NOMO-1 treated with DMSO at 0.1 percent for 48 hours (cell line): ENCODE measurements around the gene YDJC.
"Not testable (repeated sequence)": the region's sequence is repeated elsewhere in the genome, so short reads cannot be mapped to it uniquely, and the experiment has no call there.

Experiments
- DNase-seq: peaks from one replicate; lab custom pipeline; 2025; ENCODE audit not compliant: unreplicated experiment; lab: John Stamatoyannopoulos, UW

Gene YDJC

GRCh38 chr22:21581009-21581713 is 48.7 kb downstream of the YDJC start:
- not testable (repeated sequence) for DNase-seq

DNA sequence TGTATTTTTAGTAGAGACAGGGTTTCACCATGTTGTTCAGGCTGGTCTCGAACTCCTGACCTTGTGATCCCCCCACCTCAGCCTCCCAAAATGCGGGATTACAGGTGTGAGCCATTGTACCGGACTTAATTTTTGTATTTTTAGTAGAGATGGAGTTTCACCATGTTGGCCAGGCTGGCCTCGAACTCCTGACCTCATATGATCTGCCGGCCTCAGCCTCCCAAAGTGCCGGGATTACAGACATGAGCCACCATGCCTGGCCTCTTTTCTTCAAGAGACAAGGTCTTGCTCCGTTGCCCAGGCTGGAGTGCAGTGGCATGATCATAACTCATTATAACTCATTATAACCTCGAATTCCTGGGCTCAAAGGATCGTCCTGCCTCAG is 49.2 kb downstream of the YDJC start:
- DNase-seq = not testable (repeated sequence)

GRCh38 chr22:21579474-21579851 is 50.4 kb downstream of the YDJC start:
- no peak for DNase-seq
